ENCODE results near the gene PLAC8. TPM values are rescaled to one million over a fixed set of nuclear protein-coding genes. Genes with fewer than 3 reads are reported as not detected.
"Not testable (repeated sequence)": the region's sequence is repeated elsewhere in the genome, so short reads cannot be mapped to it uniquely, and the experiment has no call there.

The PLAC8 gene
- total RNA-seq, 1 donor from 2014 or later, result 31.5 TPM

GRCh38 chr4:83128240-83128929 is 13.9 kb upstream of the PLAC8 start:
- H3K4me1 Mint-ChIP-seq (ENCODE audit: low read depth), result peaks cover 16% of the 10 kb centered on the region
- intact Hi-C loops (cut with micrococcal nuclease), result loop anchor here (5.0 kb wide), 1 partner anchor 104 kb away; no protein-coding TSS in a partner anchor
- DNase-seq (ENCODE audit: low spot score), result no peak
- peaks cover 4% of the 10 kb centered on the region for H3K9me3 Mint-ChIP-seq
- peaks cover 5% of the 10 kb centered on the region for H3K27me3 Mint-ChIP-seq (ENCODE audit: low read depth)
- H3K36me3 Mint-ChIP-seq (ENCODE audit: low read depth), result peaks cover 7% of the 10 kb centered on the region
- no peak overlapping the region for H3K4me3 Mint-ChIP-seq (ENCODE audit: low read depth)
- H3K27ac Mint-ChIP-seq, result no peak overlapping the region

GRCh38 chr4:83125738-83126141 is 11.2 kb upstream of the PLAC8 start:
- peak; percentile 56 for DNase-seq (ENCODE audit: low spot score)
- Mint-ChIP-seq H3K36me3 (ENCODE audit: low read depth) (peaks cover 3% of the 10 kb centered on the region), H3K27me3 (ENCODE audit: low read depth) (peaks cover 9% of the 10 kb centered on the region), H3K4me3 (ENCODE audit: low read depth) (peak overlapping the region; percentile 35), H3K27ac (peak overlapping the region; percentile 4), H3K4me1 (ENCODE audit: low read depth) (peaks cover 13% of the 10 kb centered on the region), H3K9me3 (peaks cover 3% of the 10 kb centered on the region)
- intact Hi-C loops (cut with micrococcal nuclease), result loop anchor here (1.0 to 5.0 kb wide), 3 partner anchors 15 to 107 kb away; no protein-coding TSS in a partner anchor

GRCh38 chr4:83124111-83124780 is 9.7 kb upstream of the PLAC8 start:
- Mint-ChIP-seq H3K9me3 (peaks cover 3% of the 10 kb centered on the region), H3K27ac (no peak overlapping the region), H3K4me1 (ENCODE audit: low read depth) (peaks cover 15% of the 10 kb centered on the region), H3K4me3 (ENCODE audit: low read depth) (no peak overlapping the region), H3K27me3 (ENCODE audit: low read depth) (peaks cover 15% of the 10 kb centered on the region), H3K36me3 (ENCODE audit: low read depth) (peaks cover 3% of the 10 kb centered on the region)
- intact Hi-C loops (cut with micrococcal nuclease), result no loop called here
- no peak for DNase-seq (ENCODE audit: low spot score)

- Mint-ChIP-seq H3K4me3 (ENCODE audit: low read depth) (no peak overlapping the region), H3K36me3 (ENCODE audit: low read depth) (no peaks in the 10 kb centered on the region), H3K27ac (no peak overlapping the region), H3K9me3 (peaks cover 3% of the 10 kb centered on the region), H3K27me3 (ENCODE audit: low read depth) (peaks cover 21% of the 10 kb centered on the region), H3K4me1 (ENCODE audit: low read depth) (peaks cover 15% of the 10 kb centered on the region)
- DNase-seq (ENCODE audit: low spot score), result no peak
- intact Hi-C loops (cut with micrococcal nuclease), result no loop called here
These were observed 6.7 kb upstream of the PLAC8 start for GRCh38 chr4:83121246-83121645.

GRCh38 chr4:83118869-83119268 is 4.3 kb upstream of the PLAC8 start:
- intact Hi-C loops (cut with micrococcal nuclease), result loop anchor here (10.0 kb wide), 1 partner anchor 684 kb away; the partner anchor contains the start of genes ENOPH1 and HNRNPDL
- no peak overlapping the region for H3K4me3 Mint-ChIP-seq (ENCODE audit: low read depth)
- H3K36me3 Mint-ChIP-seq (ENCODE audit: low read depth), result no peaks in the 10 kb centered on the region
- DNase-seq (ENCODE audit: low spot score), result no peak
- H3K9me3 Mint-ChIP-seq, result peaks cover 3% of the 10 kb centered on the region
- peaks cover 25% of the 10 kb centered on the region for H3K4me1 Mint-ChIP-seq (ENCODE audit: low read depth)
- no peak overlapping the region for H3K27ac Mint-ChIP-seq
- peaks cover 21% of the 10 kb centered on the region for H3K27me3 Mint-ChIP-seq (ENCODE audit: low read depth)

- DNase-seq (ENCODE audit: low spot score), result no peak
- H3K36me3 Mint-ChIP-seq (ENCODE audit: low read depth), result peaks cover 7% of the 10 kb centered on the region
- peaks cover 40% of the 10 kb centered on the region for H3K4me1 Mint-ChIP-seq (ENCODE audit: low read depth)
- no peak overlapping the region for H3K4me3 Mint-ChIP-seq (ENCODE audit: low read depth)
- no peaks in the 10 kb centered on the region for H3K9me3 Mint-ChIP-seq
- intact Hi-C loops (cut with micrococcal nuclease), result loop anchor here (2.0 to 10.0 kb wide), 2 partner anchors 137 to 681 kb away; partner anchors contain the start of genes ENOPH1 and HNRNPDL
- no peak overlapping the region for H3K27ac Mint-ChIP-seq
- H3K27me3 Mint-ChIP-seq (ENCODE audit: low read depth), result peaks cover 12% of the 10 kb centered on the region
These were observed 1.2 kb upstream of the PLAC8 start for GRCh38 chr4:83115656-83116285.

- intact Hi-C loops (cut with micrococcal nuclease), result loop anchor here (1.0 to 10.0 kb wide), 8 partner anchors 41 to 748 kb away; partner anchors contain the start of genes ENOPH1, HELQ, HNRNPDL and MRPS18C
- Mint-ChIP-seq H3K27ac (peak overlapping the region; percentile 21), H3K9me3 (no peaks in the 10 kb centered on the region), H3K27me3 (ENCODE audit: low read depth) (peaks cover 9% of the 10 kb centered on the region), H3K4me3 (ENCODE audit: low read depth) (peak overlapping the region; percentile 77), H3K4me1 (ENCODE audit: low read depth) (peaks cover 45% of the 10 kb centered on the region), H3K36me3 (ENCODE audit: low read depth) (peaks cover 14% of the 10 kb centered on the region)
- DNase-seq (ENCODE audit: low spot score), result no peak
These were observed 471 bp upstream of the PLAC8 start for GRCh38 chr4:83115000-83115399.

- H3K4me1 Mint-ChIP-seq (ENCODE audit: low read depth), result peaks cover 47% of the 10 kb centered on the region
- peak overlapping the region; percentile 70 for H3K27ac Mint-ChIP-seq
- H3K36me3 Mint-ChIP-seq (ENCODE audit: low read depth), result peaks cover 22% of the 10 kb centered on the region
- peaks cover 2% of the 10 kb centered on the region for H3K27me3 Mint-ChIP-seq (ENCODE audit: low read depth)
- peak overlapping the region; percentile 81 for H3K4me3 Mint-ChIP-seq (ENCODE audit: low read depth)
- H3K9me3 Mint-ChIP-seq, result no peaks in the 10 kb centered on the region
- no peak for DNase-seq (ENCODE audit: low spot score)
- intact Hi-C loops (cut with micrococcal nuclease), result loop anchor here (5.0 to 10.0 kb wide), 4 partner anchors 244 to 746 kb away; partner anchors contain the start of genes ENOPH1, HELQ, HNRNPDL and MRPS18C
These were observed 1.1 kb downstream of the PLAC8 start for GRCh38 chr4:83113429-83113786.

- peak overlapping the region; percentile 70 for H3K27ac Mint-ChIP-seq
- H3K36me3 Mint-ChIP-seq (ENCODE audit: low read depth), result peaks cover 22% of the 10 kb centered on the region
- peaks cover 2% of the 10 kb centered on the region for H3K27me3 Mint-ChIP-seq (ENCODE audit: low read depth)
- no peaks in the 10 kb centered on the region for H3K9me3 Mint-ChIP-seq
- peak overlapping the region; percentile 81 for H3K4me3 Mint-ChIP-seq (ENCODE audit: low read depth)
- intact Hi-C loops (cut with micrococcal nuclease), result loop anchor here (5.0 to 10.0 kb wide), 4 partner anchors 244 to 746 kb away; partner anchors contain the start of genes ENOPH1, HELQ, HNRNPDL and MRPS18C
- peak; percentile 30 for DNase-seq (ENCODE audit: low spot score)
- peaks cover 47% of the 10 kb centered on the region for H3K4me1 Mint-ChIP-seq (ENCODE audit: low read depth)
These were observed 1.7 kb downstream of the PLAC8 start for GRCh38 chr4:83112678-83113428.

GRCh38 chr4:83112231-83112630 is 2.3 kb downstream of the PLAC8 start:
- DNase-seq (ENCODE audit: low spot score), result no peak
- H3K4me1 Mint-ChIP-seq (ENCODE audit: low read depth), result peaks cover 50% of the 10 kb centered on the region
- intact Hi-C loops (cut with micrococcal nuclease), result loop anchor here (5.0 to 10.0 kb wide), 4 partner anchors 245 to 745 kb away; partner anchors contain the start of genes ENOPH1, HELQ, HNRNPDL and MRPS18C
- H3K9me3 Mint-ChIP-seq, result no peaks in the 10 kb centered on the region
- H3K27ac Mint-ChIP-seq, result peak overlapping the region; percentile 70
- H3K36me3 Mint-ChIP-seq (ENCODE audit: low read depth), result peaks cover 27% of the 10 kb centered on the region
- peaks cover 2% of the 10 kb centered on the region for H3K27me3 Mint-ChIP-seq (ENCODE audit: low read depth)
- H3K4me3 Mint-ChIP-seq (ENCODE audit: low read depth), result peak overlapping the region; percentile 81

GRCh38 chr4:83111751-83112141 is 2.8 kb downstream of the PLAC8 start:
- not testable (repeated sequence) for H3K9me3 Mint-ChIP-seq; DNase-seq (ENCODE audit: low spot score); H3K27me3 Mint-ChIP-seq (ENCODE audit: low read depth)
- Mint-ChIP-seq H3K36me3 (ENCODE audit: low read depth) (peaks cover 29% of the 10 kb centered on the region), H3K27ac (peak overlapping the region; percentile 63), H3K4me3 (ENCODE audit: low read depth) (peak overlapping the region; percentile 68), H3K4me1 (ENCODE audit: low read depth) (peaks cover 50% of the 10 kb centered on the region)
- intact Hi-C loops (cut with micrococcal nuclease), result loop anchor here (2.0 to 10.0 kb wide), 6 partner anchors 15 to 744 kb away; partner anchors contain the start of genes ENOPH1, HELQ, HNRNPDL and MRPS18C

All from activated T-helper 2 cell treated with anti-CD3 and anti-CD28 coated beads, Interferon-gamma antibody, Interleukin-2, Interleukin-4, amounts not matched to agents 10 μg/mL and 5 μg/mL and 100 μg/mL, durations not matched to agents 14 hours and 24 hours and 36 hours (primary cell).